IPS-18a (cell line): Measurements from ENCODE around the gene ADA.
"Not testable (repeated sequence)": the region's sequence is repeated elsewhere in the genome, so short reads cannot be mapped to it uniquely, and the experiment has no call there.

Source experiments
- H3K27ac ChIP-seq: one replicate; pipeline ENCODE4 v1.5.1; 2013; ENCODE audit warnings: low read length
- H3K27me3 ChIP-seq: one replicate; pipeline ENCODE4 v1.6.1; 2013; ENCODE audit warnings: mild to moderate bottlenecking, low read length; ENCODE audit not compliant: control insufficient read depth, insufficient read depth
- H3K36me3 ChIP-seq: one replicate; pipeline ENCODE4 v1.6.1; 2013; ENCODE audit warnings: low read depth, low read length; ENCODE audit not compliant: control insufficient read depth
- H3K4me1 ChIP-seq: one replicate; pipeline ENCODE4 v1.6.1; 2013; ENCODE audit warnings: low read depth, low read length; ENCODE audit not compliant: control insufficient read depth
- H3K4me3 ChIP-seq: one replicate; pipeline ENCODE4 v1.5.1; 2013; ENCODE audit warnings: low read length
- H3K9ac ChIP-seq: one replicate; pipeline ENCODE4 v1.6.1; 2013; ENCODE audit warnings: mild to moderate bottlenecking, low read length, moderate library complexity
- H3K9me3 ChIP-seq: one replicate; pipeline ENCODE4 v1.6.1; 2013; ENCODE audit warnings: low read depth, low read length; ENCODE audit not compliant: control insufficient read depth

ADA gene

GRCh38 chr20:44651684-44652423 is at the start of gene ADA:
Gene ADA (minus strand): TSS chr20:44651699. CDS start chr20:44651607, 92 bp downstream.
- Histone ChIP-seq H3K27me3 (peaks cover 27% of the 10 kb centered on the region), H3K4me1 (peaks cover 14% of the 10 kb centered on the region), H3K4me3 (peak within 1 kb of the TSS; percentile 79), H3K36me3 (no peaks in the 10 kb centered on the region), H3K9me3 (no peaks in the 10 kb centered on the region), H3K9ac (peak within 1 kb of the TSS; percentile 38), H3K27ac (no peak within 1 kb of the TSS)

- H3K27me3 ChIP-seq = no peaks in the 10 kb centered on the region
- H3K9ac ChIP-seq = no peak overlapping the region
- peaks cover 11% of the 10 kb centered on the region for H3K4me1 ChIP-seq
- no peak overlapping the region for H3K27ac ChIP-seq
- H3K4me3 ChIP-seq = no peak overlapping the region
- no peaks in the 10 kb centered on the region for H3K36me3 ChIP-seq
- no peaks in the 10 kb centered on the region for H3K9me3 ChIP-seq
Observed at GRCh38 chr20:44700306-44700705, 48.8 kb upstream of the ADA start.

- H3K9ac ChIP-seq = no peak overlapping the region
- no peak overlapping the region for H3K27ac ChIP-seq
- H3K4me3 ChIP-seq = no peak overlapping the region
- H3K9me3 ChIP-seq = no peaks in the 10 kb centered on the region
- H3K27me3 ChIP-seq = no peaks in the 10 kb centered on the region
- no peaks in the 10 kb centered on the region for H3K36me3 ChIP-seq
- peaks cover 11% of the 10 kb centered on the region for H3K4me1 ChIP-seq
Observed at GRCh38 chr20:44698351-44698750, 46.9 kb upstream of the ADA start.

GRCh38 chr20:44697041-44697440 is 45.5 kb upstream of the ADA start:
- peaks cover 11% of the 10 kb centered on the region for H3K4me1 ChIP-seq
- not testable (repeated sequence) for H3K27me3 ChIP-seq, H3K9me3 ChIP-seq

GRCh38 chr20:44696315-44696714 is 44.8 kb upstream of the ADA start:
- H3K4me1 ChIP-seq = peaks cover 6% of the 10 kb centered on the region
- no peaks in the 10 kb centered on the region for H3K36me3 ChIP-seq
- no peak overlapping the region for H3K9ac ChIP-seq
- H3K27ac ChIP-seq = no peak overlapping the region
- no peak overlapping the region for H3K4me3 ChIP-seq
- no peaks in the 10 kb centered on the region for H3K9me3 ChIP-seq
- no peaks in the 10 kb centered on the region for H3K27me3 ChIP-seq

More at GRCh38 chr20:44697041-44697440, 45.5 kb upstream of the ADA start:
- not testable (repeated sequence) for H3K4me3 ChIP-seq, H3K36me3 ChIP-seq, H3K9ac ChIP-seq, H3K27ac ChIP-seq

- Histone ChIP-seq H3K4me1 (peaks cover under 1% of the 10 kb centered on the region), H3K9me3 (no peaks in the 10 kb centered on the region), H3K4me3 (no peak overlapping the region), H3K27ac (no peak overlapping the region), H3K27me3 (no peaks in the 10 kb centered on the region), H3K9ac (no peak overlapping the region), H3K36me3 (no peaks in the 10 kb centered on the region)
Observed at GRCh38 chr20:44695674-44696300, 44.3 kb upstream of the ADA start.

GRCh38 chr20:44695295-44695673 is 43.8 kb upstream of the ADA start:
- Histone ChIP-seq H3K4me1 (no peaks in the 10 kb centered on the region), H3K9ac (no peak overlapping the region), H3K9me3 (no peaks in the 10 kb centered on the region), H3K27ac (no peak overlapping the region), H3K27me3 (no peaks in the 10 kb centered on the region), H3K4me3 (no peak overlapping the region), H3K36me3 (no peaks in the 10 kb centered on the region)

GRCh38 chr20:44694159-44694558 is 42.7 kb upstream of the ADA start:
- Histone ChIP-seq H3K4me1 (no peaks in the 10 kb centered on the region), H3K9me3 (no peaks in the 10 kb centered on the region), H3K27ac (no peak overlapping the region), H3K4me3 (no peak overlapping the region), H3K27me3 (no peaks in the 10 kb centered on the region), H3K9ac (no peak overlapping the region), H3K36me3 (no peaks in the 10 kb centered on the region)

GRCh38 chr20:44693627-44694026 is 42.1 kb upstream of the ADA start:
- no peaks in the 10 kb centered on the region for H3K4me1 ChIP-seq
- H3K36me3 ChIP-seq = no peaks in the 10 kb centered on the region
- no peak overlapping the region for H3K9ac ChIP-seq
- H3K27me3 ChIP-seq = no peaks in the 10 kb centered on the region
- H3K4me3 ChIP-seq = no peak overlapping the region
- no peak overlapping the region for H3K27ac ChIP-seq
- H3K9me3 ChIP-seq = no peaks in the 10 kb centered on the region

GRCh38 chr20:44692932-44693480 is 41.5 kb upstream of the ADA start:
- Histone ChIP-seq H3K4me1 (no peaks in the 10 kb centered on the region), H3K27ac (no peak overlapping the region), H3K9me3 (no peaks in the 10 kb centered on the region), H3K27me3 (no peaks in the 10 kb centered on the region), H3K4me3 (no peak overlapping the region), H3K36me3 (no peaks in the 10 kb centered on the region), H3K9ac (no peak overlapping the region)

- Histone ChIP-seq H3K27me3 (no peaks in the 10 kb centered on the region), H3K36me3 (no peaks in the 10 kb centered on the region), H3K27ac (no peak overlapping the region), H3K4me3 (no peak overlapping the region), H3K9ac (no peak overlapping the region), H3K4me1 (no peaks in the 10 kb centered on the region), H3K9me3 (no peaks in the 10 kb centered on the region)
Observed at GRCh38 chr20:44691424-44692423, 40.2 kb upstream of the ADA start.
